ENCODE results near the gene BTBD19. TPM values are rescaled to one million over a fixed set of nuclear protein-coding genes. Genes with fewer than 3 reads are reported as not detected.

BTBD19 gene
- total and polyA plus RNA-seq, 2 donors (not counting 1 experiment from before 2014, with no cell fraction given) = 0.75 to 2.3 TPM

- 69% methylated on average over 5 of the region's 7 CpGs for WGBS (ENCODE audit: insufficient coverage)
- Histone ChIP-seq H3K27ac (ENCODE audit: low read length in 2 of 2) (no peak overlapping the region), H3K9ac (ENCODE audit: low read length) (no peak overlapping the region), H3K4me2 (replicated peaks; ENCODE audit: low read depth, low read length, poor library complexity, severe bottlenecking) (no peak overlapping the region), H3K79me2 (ENCODE audit: control insufficient read depth, insufficient read depth, low read length) (no peaks in the 10 kb centered on the region), H3K4me3 (ENCODE audit: control extremely low read depth in 1 of 5, extremely low read depth in 1 of 5, insufficient read depth in 1 of 5, low read depth in 2 of 5, low read length in 4 of 5) (no peak overlapping the region), H3K27me3 (replicated peaks in 1 of 4; ENCODE audit: control extremely low read depth in 1 of 4, control insufficient read depth in 3 of 4, insufficient read depth in 4 of 4, low read length in 3 of 4) (no peaks in the 10 kb centered on the region), H2AFZ (ENCODE audit: insufficient read depth, low read depth, low read length, poor library complexity, severe bottlenecking) (no peak overlapping the region), H3K9me3 (ENCODE audit: control extremely low read depth in 1 of 3, control insufficient read depth in 2 of 3, insufficient read depth in 1 of 3, low read length in 2 of 3) (no peaks in the 10 kb centered on the region), H3K4me1 (ENCODE audit: control insufficient read depth in 2 of 2, insufficient read depth in 2 of 2, low read length in 2 of 2) (peaks cover 0 to 7% of the 10 kb centered on the region in 2 donors), H4K20me1 (ENCODE audit: control insufficient read depth, insufficient read depth, low read length, poor library complexity, severe bottlenecking) (no peaks in the 10 kb centered on the region), H3K36me3 (replicated peaks in 1 of 2; ENCODE audit: control extremely low read depth in 1 of 2, control insufficient read depth in 1 of 2, extremely low read depth in 1 of 2, insufficient read depth in 2 of 2, low read length in 1 of 2) (no peaks in the 10 kb centered on the region)
- Mint-ChIP-seq H3K4me3 (no peak overlapping the region), H3K27me3 (no peaks in the 10 kb centered on the region), H3K27ac (no peak overlapping the region), H3K4me1 (peaks cover 5% of the 10 kb centered on the region), H3K9me3 (ENCODE audit: insufficient read depth) (no peaks in the 10 kb centered on the region)
- ATAC-seq (ENCODE audit: low read depth) = no peak
- ChIA-PET CTCF (interaction anchor here (1.0 to 3.4 kb wide), 4 partner anchors 8 to 221 kb away, joined by 3 to 24 read pairs (median 6); partner anchors contain the start of genes HECTD3, RNU5D-1 and UROD), POLR2A (interaction anchor here (1.2 to 1.7 kb wide), 2 partner anchors 16 to 23 kb away, joined by 5 to 7 read pairs; partner anchors contain the start of gene RPS8)
- DNase-seq = no peak
- TF ChIP-seq EZH2 (IDR thresholded peaks at IDR 0.05; ENCODE audit: borderline replicate concordance, insufficient read depth, low read depth, low read length, poor library complexity, severe bottlenecking) = no peak
- no peak for TF ChIP-seq CTCF (IDR thresholded peaks at IDR 0.05)
- intact Hi-C loops (cut with micrococcal nuclease) = no loop called here
Measured at GRCh38 chr1:44790968-44791801, 17.1 kb upstream of the BTBD19 start.
